ENCODE measurements around the gene PDE6H.

DNA sequence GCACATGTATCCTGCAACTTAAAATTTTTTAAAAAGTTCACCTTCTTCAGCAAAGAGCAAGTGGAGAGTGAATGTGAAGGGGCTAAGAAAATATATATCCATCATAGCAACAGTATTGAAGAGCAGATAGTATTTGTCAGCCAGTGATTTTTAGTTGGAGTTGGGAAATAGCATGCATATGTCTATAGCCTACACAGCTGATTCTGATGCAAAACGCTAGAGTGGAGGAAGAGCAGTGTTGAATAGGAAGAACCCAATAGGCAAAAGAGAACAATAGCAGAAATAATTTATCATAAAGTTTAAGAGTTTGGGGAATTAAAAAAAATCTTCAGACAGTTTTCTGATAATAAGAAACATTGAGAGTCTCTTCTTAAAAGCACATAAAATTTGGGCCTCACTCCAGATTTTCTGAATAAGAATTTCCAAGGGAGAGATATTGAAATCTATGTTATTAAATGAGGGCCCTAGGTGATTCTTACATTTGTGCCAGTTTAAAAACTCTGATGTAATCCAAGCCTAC, 12.0 kb downstream of the PDE6H start:
- TF ChIP-seq, protein P1, sequence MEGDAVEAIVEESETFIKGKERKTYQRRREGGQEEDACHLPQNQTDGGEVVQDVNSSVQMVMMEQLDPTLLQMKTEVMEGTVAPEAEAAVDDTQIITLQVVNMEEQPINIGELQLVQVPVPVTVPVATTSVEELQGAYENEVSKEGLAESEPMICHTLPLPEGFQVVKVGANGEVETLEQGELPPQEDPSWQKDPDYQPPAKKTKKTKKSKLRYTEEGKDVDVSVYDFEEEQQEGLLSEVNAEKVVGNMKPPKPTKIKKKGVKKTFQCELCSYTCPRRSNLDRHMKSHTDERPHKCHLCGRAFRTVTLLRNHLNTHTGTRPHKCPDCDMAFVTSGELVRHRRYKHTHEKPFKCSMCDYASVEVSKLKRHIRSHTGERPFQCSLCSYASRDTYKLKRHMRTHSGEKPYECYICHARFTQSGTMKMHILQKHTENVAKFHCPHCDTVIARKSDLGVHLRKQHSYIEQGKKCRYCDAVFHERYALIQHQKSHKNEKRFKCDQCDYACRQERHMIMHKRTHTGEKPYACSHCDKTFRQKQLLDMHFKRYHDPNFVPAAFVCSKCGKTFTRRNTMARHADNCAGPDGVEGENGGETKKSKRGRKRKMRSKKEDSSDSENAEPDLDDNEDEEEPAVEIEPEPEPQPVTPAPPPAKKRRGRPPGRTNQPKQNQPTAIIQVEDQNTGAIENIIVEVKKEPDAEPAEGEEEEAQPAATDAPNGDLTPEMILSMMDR (conservative IDR thresholded peaks at IDR 0.05 in 1 of 2, IDR thresholded peaks at IDR 0.05 in 1 of 2; ENCODE audit: low read depth in 1 of 2, low read length in 2 of 2) = no peak
- TF ChIP-seq EZH2 (IDR thresholded peaks at IDR 0.05; ENCODE audit: low read length, missing control alignments) = no peak
